Cardiac muscle cell (in vitro differentiated cells and primary cell): ENCODE measurements around the gene PGBD2. TPM values are rescaled to one million over a fixed set of nuclear protein-coding genes. Genes with fewer than 3 reads are reported as not detected.
"Not testable (repeated sequence)": the region's sequence is repeated elsewhere in the genome, so short reads cannot be mapped to it uniquely, and the experiment has no call there.

ENCODE experiments used
- DNase-seq, 2 donors: peaks; one replicate each; pipeline versions ENCODE4 v3.0.0 to v3.0.0-alpha.2; 2010 to 2017; ENCODE audit warnings: low read depth in 1 of 2, low spot score in 1 of 2
- H3K27ac ChIP-seq: fragments of 200-600 bp; sonication (generic); 2 replicates; pipeline ENCODE4 v1.5.1; 2016
- H3K27me3 ChIP-seq: fragments of 200-600 bp; sonication (generic); 2 replicates; pipeline ENCODE4 v1.6.0; 2016; ENCODE audit warnings: control low read depth
- H3K36me3 ChIP-seq: fragments of 200-600 bp; sonication (generic); 2 replicates; pipeline ENCODE4 v1.5.1; 2016; ENCODE audit warnings: control low read depth
- H3K4me1 ChIP-seq: fragments of 200-600 bp; sonication (generic); 2 replicates; pipeline ENCODE4 v1.8.1; 2017; ENCODE audit warnings: low read depth, mild to moderate bottlenecking, mixed run types
- H3K4me3 ChIP-seq: fragments of 200-600 bp; sonication (generic); 2 replicates; pipeline ENCODE4 v1.5.1; 2016; ENCODE audit warnings: mild to moderate bottlenecking
- H3K9me3 ChIP-seq: fragments of 200-600 bp; sonication (generic); 2 replicates; pipeline ENCODE4 v1.5.1; 2017; ENCODE audit warnings: low read depth, mild to moderate bottlenecking, control low read depth
- polyA plus RNA-seq: library from polyadenylated mRNA; unstranded; fragments of >200 nt; fragmentation: Nextera tagmentation; extraction: Ambion mirVana; gene quantifications from 2 replicates; pipeline ENCODE4 v1.2.1, GENCODE V29; 2016
- total RNA-seq: library from RNA; depleted of rRNA; stranded (reverse); fragments of >200 nt; gene quantifications from 2 replicates; pipeline ENCODE4 v1.2.3, GENCODE V29; 2016
- TF ChIP-seq, protein P1 (sequence below): IDR thresholded peaks from 2 replicates; pipeline ENCODE4 v1.5.1; 2012; ENCODE audit warnings: low read depth, mild to moderate bottlenecking, low read length

PGBD2 gene
- total and polyA plus RNA-seq, 2 experiments from 2014 or later, result 4.0 to 5.8 TPM

DNA sequence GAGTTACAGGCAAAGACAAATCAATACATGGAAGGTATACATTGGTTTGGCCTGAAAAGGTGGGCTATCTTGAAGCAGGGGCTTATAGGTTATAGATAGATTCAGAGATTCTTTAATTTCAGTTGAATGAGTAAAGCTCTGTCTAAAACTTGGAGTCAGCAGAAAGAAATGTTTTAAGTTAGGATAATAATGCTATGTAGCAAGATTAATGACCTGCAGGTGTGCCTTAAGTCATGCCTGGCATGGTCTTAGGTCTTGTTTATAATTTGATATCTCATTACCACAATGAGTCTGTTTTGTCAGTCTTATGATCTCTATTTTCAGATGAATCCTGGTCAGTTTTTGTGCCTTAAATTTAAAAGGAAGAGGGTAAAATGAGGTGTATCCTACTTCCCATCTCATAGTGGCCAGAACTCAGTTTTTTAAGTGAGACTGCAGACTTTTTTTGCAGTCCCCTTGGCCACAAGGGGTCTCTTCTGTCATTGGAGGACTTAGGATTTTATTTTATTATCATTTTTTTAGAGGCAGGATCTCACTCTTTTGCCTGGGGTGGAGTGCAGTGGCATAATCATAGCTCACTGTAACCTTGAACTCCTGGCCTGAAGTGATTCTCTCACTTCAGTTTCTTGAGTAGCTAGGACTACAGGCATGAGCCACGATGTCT is 21.3 kb upstream of the PGBD2 start:
- Histone ChIP-seq H3K27me3 (no peaks in the 10 kb centered on the region), H3K4me1 (peaks cover 5% of the 10 kb centered on the region), H3K36me3 (no peaks in the 10 kb centered on the region), H3K27ac (no peak overlapping the region), H3K9me3 (no peaks in the 10 kb centered on the region), H3K4me3 (no peak overlapping the region)
- TF ChIP-seq, protein P1, sequence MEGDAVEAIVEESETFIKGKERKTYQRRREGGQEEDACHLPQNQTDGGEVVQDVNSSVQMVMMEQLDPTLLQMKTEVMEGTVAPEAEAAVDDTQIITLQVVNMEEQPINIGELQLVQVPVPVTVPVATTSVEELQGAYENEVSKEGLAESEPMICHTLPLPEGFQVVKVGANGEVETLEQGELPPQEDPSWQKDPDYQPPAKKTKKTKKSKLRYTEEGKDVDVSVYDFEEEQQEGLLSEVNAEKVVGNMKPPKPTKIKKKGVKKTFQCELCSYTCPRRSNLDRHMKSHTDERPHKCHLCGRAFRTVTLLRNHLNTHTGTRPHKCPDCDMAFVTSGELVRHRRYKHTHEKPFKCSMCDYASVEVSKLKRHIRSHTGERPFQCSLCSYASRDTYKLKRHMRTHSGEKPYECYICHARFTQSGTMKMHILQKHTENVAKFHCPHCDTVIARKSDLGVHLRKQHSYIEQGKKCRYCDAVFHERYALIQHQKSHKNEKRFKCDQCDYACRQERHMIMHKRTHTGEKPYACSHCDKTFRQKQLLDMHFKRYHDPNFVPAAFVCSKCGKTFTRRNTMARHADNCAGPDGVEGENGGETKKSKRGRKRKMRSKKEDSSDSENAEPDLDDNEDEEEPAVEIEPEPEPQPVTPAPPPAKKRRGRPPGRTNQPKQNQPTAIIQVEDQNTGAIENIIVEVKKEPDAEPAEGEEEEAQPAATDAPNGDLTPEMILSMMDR, result no peak
- no peak for DNase-seq

DNA sequence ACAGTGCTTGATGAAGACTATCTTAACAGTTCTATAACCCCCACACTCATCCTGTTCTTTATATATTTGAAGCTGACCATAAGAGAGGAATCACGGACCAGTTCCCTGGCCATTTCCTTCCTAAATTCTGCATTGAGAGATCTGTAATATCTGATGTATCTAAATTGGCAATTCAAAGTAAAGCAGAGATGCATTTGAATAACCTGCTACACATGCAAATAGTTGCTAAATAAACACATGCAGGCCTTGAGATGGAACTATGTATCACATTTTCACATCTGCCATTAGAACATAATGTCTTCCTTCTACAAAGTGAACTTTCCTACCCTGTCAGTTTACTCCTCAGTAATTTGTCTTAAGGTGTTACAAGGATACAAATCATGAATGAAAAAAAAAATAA is 20.4 kb upstream of the PGBD2 start:
- Histone ChIP-seq H3K27ac (no peak overlapping the region), H3K9me3 (no peaks in the 10 kb centered on the region), H3K36me3 (no peaks in the 10 kb centered on the region), H3K27me3 (no peaks in the 10 kb centered on the region), H3K4me3 (no peak overlapping the region), H3K4me1 (peaks cover 5% of the 10 kb centered on the region)
- TF ChIP-seq, protein P1, result no peak
- no peak for DNase-seq

DNA sequence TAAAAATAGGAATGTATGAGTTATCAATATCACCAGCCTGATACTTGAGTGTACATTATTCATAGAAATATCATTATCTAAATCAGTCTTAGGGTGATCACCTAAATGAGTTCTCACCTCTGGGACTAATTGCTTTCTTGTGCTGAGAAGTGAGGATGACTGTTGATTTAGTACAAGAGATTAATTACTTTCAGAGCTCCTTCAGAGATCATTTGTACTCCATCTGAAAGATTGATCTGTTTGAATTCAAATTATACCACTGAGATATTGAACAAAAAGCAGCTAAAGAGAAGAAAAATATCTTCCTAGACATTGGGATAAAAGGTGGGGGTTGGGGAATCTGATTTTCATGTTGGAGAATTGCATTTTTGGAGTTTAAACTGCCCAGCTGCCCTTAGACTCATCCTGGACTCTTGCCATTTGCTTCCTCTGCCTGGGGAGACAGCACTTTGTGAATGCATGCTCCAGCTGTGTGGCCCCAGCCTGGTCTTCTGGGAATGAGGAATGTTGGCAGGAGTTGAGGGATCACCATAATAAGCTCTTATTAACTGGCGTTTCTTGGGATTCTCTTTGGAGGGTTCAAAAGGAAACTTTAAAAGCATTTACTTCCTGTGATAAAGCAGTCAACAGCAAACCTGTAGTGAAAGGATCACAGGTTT is 19.7 kb upstream of the PGBD2 start:
- peak in 1 of 2 donors; percentile 68 for DNase-seq
- TF ChIP-seq, protein P1, result no peak
- no peaks in the 10 kb centered on the region for H3K27me3 ChIP-seq
- H3K4me1 ChIP-seq, result peaks cover 5% of the 10 kb centered on the region
- H3K9me3 ChIP-seq, result no peaks in the 10 kb centered on the region
- no peaks in the 10 kb centered on the region for H3K36me3 ChIP-seq
- H3K4me3 ChIP-seq, result no peak overlapping the region
- no peak overlapping the region for H3K27ac ChIP-seq

- H3K4me3 ChIP-seq, H3K36me3 ChIP-seq, DNase-seq, H3K4me1 ChIP-seq, H3K27me3 ChIP-seq, H3K9me3 ChIP-seq, H3K27ac ChIP-seq: not testable (repeated sequence)
Measured at GRCh38 chr1:248889914-248890243, 16.2 kb upstream of the PGBD2 start.

- no peak for DNase-seq
- peaks cover 9% of the 10 kb centered on the region for H3K27me3 ChIP-seq
- no peaks in the 10 kb centered on the region for H3K9me3 ChIP-seq
- no peak overlapping the region for H3K27ac ChIP-seq
- H3K4me1 ChIP-seq, result peaks cover 5% of the 10 kb centered on the region
- H3K4me3 ChIP-seq, result no peak overlapping the region
- no peaks in the 10 kb centered on the region for H3K36me3 ChIP-seq
- TF ChIP-seq, protein P1, result no peak
Measured at GRCh38 chr1:248890549-248891498, 15.2 kb upstream of the PGBD2 start.

- no peak overlapping the region for H3K4me3 ChIP-seq
- TF ChIP-seq, protein P1, result no peak
- H3K9me3 ChIP-seq, result no peaks in the 10 kb centered on the region
- no peak overlapping the region for H3K27ac ChIP-seq
- no peaks in the 10 kb centered on the region for H3K36me3 ChIP-seq
- DNase-seq, result no peak
- H3K4me1 ChIP-seq, result peaks cover 5% of the 10 kb centered on the region
- H3K27me3 ChIP-seq, result peaks cover 9% of the 10 kb centered on the region
Measured at GRCh38 chr1:248891758-248892157, 14.3 kb upstream of the PGBD2 start.
